Left renal pelvis (tissue), 4 donors: ENCODE results near the gene UNC80. TPM values are rescaled to one million over a fixed set of nuclear protein-coding genes. Genes with fewer than 3 reads are reported as not detected.

Experiments
- DNase-seq, 4 donors: peaks; one replicate each; pipeline ENCODE4 v3.0.0-alpha.2; 2013; ENCODE audit warnings: low read depth in 4 of 4, low spot score in 3 of 4
- polyA plus RNA-seq, 4 donors: library from polyadenylated mRNA; unstranded; fragments of 120-200 nt; gene quantifications; one replicate each; pipeline ENCODE4 v1.2.1, GENCODE V29; 2013; ENCODE audit not compliant: insufficient read length in 4 of 4

UNC80 gene
- polyA plus RNA-seq, 4 donors = 0.79 to 2.1 (median 1.4) TPM

DNA sequence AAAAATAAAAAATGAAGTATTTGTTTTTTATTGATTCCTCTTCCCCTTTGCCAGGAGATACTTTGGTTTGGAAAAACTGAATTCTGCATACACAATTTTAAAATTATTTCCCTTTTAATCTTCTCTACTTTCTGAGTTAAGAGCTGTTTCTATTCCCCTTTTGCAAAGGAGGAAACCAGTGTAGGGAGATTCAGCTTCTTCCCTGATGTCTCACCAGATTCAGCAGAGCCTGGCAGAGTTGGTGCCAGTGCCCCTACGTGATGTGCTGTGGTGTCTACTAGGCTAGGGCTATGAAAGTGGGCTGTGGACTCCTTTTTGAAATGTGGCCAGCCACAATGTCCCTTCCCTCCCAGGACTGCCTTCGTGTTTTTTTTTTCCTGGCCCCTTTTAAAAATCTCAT lies 233.2 kb downstream of the UNC80 start:
- no peak for DNase-seq

DNA sequence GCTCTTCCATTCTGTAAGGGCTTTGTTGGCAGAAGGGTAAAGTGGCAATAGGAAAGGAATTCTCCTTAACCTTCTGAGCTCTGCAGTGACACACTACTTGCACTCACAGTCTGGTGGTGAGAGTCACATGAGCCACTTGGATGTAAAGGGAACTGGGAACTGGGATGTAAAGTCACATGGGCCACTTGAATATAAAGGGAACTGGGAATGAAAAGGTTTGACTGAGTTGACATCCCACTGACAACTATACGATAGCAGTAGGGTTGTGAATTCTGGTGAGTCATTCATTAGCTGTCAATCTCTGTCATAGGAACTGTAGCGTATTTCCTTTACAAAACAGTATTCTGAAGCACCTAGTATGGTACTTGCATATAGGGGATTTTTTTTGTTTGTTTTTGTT lies 236.3 kb downstream of the UNC80 start:
- no peak for DNase-seq

DNA sequence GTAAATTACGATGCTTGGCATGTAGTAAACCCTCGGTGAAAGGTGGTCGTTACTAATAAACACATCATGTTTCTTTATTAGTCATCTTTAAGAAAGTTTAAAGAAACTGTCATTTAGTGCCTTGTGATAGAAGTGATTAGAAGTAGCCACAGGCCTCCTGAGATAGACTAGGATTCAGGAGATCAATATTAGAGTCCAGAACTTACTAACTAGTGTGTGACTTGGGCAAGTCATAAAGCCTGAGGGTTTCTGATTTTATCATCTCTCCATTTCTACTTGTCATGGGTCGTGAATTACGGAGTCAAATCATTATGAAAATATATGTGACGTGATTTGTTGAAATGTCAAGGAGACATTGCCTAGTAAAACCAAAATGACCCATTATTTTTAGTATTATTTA lies 237.5 kb downstream of the UNC80 start:
- no peak for DNase-seq

DNA sequence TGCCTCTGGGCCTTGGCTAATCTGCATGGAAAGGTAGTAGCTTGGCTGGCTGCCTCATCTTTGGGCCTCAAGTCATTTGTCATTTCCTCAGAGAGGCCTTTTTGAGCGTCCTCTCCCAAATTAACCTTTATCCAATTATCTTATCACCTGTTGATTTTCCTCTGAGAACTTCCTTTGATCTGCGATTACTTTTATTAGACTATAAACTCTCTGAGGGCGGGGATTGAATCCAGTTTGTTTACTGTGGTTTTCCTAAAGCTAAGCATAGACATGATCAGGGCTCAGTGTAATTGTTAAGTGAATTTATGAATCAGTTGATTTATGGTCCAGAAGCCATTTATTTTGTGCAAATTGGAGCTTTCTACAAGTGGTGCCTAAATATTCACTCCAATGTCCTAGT lies 238.3 kb downstream of the UNC80 start:
- no peak for DNase-seq

DNA sequence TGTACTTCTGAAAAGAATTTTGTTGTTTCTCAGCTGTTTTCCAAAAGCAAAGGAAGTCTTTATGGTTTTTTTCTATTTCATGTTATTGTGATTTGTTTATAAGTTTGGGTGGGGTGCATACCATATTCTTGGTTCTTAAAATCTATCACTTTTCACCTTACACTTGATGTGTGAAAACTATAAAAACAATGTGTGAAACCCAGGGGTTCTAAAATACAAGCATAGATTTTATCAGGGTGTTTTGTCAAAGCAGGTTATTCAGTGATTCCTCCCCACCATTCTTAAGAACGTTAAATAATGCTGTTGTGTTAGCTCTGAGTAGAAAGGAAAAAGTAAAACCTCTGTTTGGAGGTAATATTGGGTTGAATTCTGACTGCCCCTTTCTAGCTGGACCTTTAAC lies 248.5 kb downstream of the UNC80 start:
- no peak for DNase-seq

DNA sequence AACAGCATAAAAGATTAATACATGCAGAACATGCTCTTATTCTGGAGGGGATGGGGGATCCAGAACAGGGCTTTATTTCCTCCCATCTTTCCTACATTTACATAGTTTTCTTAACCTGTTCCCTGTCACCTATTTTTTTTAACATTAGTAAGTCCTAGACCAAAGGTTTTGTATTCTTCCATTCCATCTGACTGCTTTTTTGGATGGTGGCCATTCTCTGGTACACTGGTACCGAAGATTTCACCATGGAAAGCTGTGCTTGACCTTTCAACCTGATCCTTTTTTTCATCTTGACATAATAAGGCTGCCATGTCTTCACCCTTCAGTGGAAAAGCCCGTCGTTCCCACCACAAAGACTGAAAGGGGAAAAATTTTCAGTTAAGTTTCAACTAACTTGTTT lies 251.2 kb downstream of the UNC80 start:
- DNase-seq = no peak

DNA sequence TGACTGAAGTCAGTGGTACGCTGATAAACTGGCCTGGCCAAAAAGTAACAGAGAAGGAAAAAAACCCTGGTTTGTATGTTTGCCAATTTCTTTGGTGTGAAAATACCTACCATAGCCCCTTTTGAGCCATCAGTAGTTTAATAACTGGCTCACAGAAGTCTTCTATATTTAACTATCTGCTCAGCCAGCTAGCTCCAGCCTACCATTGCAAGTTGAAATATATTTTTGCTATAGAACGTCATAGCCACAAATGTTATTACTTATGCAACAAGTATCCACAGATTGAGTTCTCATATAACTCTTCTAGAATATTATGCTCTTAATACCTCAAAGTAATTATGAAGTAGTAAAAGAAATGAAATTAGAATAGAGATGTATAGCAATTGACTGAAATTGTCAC lies 256.0 kb downstream of the UNC80 start:
- no peak for DNase-seq

DNA sequence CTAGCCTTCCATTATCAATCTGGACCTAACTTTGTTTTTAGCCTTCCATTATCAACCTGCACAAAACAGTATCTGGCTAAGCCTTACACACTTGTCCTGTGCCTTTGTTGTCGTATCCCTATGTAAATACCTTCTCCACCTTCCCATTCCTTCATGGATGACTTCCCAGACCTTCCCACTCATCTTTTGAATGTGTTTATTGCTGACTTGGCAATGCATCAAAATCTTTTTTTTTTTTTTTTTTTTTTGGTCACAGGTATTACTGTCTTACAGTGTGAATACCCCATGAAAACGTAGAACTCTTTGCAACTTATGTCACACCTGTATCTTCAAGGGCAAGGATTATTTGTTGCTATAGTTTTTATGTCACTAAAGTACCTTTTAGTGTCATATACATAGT lies 256.5 kb downstream of the UNC80 start:
- no peak for DNase-seq

DNA sequence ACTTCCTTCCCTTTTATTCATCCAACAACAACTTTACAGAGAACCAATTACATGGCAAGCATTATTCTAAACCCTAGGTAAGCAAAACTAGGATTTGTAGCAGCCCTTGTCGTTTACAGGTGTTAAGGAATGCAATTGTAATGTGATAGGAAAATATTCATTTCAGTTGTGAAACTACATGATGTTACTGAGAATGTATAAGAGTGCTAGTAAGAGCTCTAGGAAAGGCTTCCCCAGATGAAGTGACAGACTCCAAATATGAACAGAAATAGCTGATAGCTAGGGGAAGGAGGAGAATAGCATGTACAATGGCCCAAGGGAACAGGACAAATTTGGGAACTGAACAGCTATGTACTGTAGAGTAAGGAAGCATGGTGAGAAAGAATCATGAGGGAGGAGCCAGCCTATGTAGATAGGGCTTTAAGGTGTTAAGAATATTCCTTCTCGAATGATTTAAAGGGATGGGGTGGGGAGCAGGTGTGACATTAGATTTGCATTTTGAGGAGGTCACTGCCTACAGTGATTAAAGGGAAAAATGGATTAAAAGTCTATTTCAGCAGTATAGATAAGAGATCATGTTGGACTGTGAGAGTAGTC lies 262.6 kb downstream of the UNC80 start:
- DNase-seq = no peak

DNA sequence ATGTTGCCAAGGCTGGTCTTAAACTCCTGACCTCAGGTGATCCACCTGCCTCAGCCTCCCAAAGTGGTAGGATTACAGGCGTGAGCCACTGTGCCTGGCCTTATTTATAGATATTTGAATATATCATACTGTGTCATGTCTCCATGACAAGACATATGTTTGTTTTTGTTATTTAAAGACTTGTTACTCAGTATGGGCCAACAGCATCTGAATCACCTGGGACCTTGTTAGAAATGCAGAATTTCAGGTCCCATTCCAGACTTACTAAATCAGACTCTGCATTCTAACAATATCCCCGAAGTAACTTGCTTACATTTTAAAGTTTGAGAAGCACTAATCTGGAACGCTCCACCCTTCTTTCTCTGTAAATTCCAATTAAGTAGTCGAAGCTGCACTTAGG lies 264.0 kb downstream of the UNC80 start:
- no peak for DNase-seq

DNA sequence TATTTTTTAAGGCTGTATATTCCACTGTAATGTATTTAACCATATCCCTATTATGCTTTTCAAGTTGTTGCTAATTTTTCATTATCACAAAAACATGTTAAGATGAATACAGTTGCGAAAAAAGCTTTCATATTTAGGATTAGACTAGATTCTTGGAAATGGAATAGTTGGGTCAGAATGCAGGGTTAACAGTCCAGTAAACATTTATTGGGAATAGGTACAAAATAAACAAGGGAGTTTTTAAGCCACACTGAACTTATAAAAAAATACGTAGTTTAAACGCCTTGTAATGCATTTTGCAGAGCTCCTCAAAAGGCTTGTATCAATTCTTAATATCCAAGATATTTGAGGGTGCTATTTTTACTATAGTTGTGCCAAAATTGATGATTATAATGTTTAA lies 266.4 kb downstream of the UNC80 start:
- DNase-seq = no peak

DNA sequence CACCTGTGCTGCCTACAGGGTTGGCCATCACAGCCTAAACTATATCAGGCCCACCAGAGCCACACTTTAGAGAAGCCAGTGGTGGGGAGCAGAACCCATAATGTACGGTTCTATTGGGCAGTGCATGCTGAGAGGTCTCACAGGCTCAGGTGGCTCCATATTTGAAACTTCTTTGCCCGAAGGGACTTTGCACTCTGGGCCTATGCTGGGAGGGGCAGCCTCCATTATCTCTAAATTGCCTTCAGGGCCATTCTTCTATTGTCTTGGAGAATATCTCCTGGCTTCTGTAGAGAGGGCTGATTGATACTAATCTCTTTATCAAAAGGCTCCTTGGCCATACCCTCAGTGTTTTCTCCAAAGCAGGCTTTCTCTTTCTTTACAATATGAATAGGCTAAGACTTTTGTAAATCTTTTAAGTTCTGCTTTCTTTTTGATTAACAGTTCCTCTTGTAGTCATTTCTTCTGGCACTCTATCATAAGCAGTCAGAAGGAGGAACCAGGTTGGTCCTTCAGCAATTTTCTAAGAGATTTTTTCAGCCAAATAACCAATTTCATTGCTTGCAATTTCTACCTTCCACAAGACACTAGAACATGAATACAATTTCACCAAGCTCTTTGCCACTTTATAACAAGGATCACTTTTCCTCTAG lies 275.3 kb downstream of the UNC80 start:
- DNase-seq = no peak

Other genes with a start within 250 kb of the UNC80 start
- gene RPE, start 230.8 kb downstream of the UNC80 start, polyA plus RNA-seq = 10 to 100 TPM; 45.2 to 66.3 (median 62.6) TPM